ENCODE data around the gene CHSY3.

CHSY3 gene

DNA sequence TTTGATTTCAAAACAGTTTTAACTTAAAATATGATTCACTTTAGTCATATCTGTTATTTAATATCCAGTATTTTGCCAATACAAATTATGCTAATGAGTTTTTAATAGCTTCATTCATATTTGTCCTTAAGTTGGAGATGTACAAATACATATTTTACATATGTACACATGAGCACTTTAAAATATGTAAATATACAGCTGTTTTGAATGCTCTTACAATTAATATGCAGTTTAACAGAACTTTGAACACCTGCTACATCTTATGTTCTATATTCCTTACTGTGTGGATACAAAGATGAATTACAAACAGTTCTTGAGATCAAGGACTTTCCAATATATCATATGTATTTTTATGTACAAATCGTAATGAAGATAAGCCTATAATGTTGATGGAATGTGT is 74.0 kb downstream of the CHSY3 start:
- TF ChIP-seq MYC (IDR thresholded peaks at IDR 0.05; ENCODE audit: low read depth, low read length) (no peak), POLR2A (IDR thresholded peaks at IDR 0.05; ENCODE audit: extremely low read depth, insufficient read length) (no peak)
- TF ChIP-seq, protein P1, sequence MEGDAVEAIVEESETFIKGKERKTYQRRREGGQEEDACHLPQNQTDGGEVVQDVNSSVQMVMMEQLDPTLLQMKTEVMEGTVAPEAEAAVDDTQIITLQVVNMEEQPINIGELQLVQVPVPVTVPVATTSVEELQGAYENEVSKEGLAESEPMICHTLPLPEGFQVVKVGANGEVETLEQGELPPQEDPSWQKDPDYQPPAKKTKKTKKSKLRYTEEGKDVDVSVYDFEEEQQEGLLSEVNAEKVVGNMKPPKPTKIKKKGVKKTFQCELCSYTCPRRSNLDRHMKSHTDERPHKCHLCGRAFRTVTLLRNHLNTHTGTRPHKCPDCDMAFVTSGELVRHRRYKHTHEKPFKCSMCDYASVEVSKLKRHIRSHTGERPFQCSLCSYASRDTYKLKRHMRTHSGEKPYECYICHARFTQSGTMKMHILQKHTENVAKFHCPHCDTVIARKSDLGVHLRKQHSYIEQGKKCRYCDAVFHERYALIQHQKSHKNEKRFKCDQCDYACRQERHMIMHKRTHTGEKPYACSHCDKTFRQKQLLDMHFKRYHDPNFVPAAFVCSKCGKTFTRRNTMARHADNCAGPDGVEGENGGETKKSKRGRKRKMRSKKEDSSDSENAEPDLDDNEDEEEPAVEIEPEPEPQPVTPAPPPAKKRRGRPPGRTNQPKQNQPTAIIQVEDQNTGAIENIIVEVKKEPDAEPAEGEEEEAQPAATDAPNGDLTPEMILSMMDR (IDR thresholded peaks at IDR 0.05; ENCODE audit: low read depth, low read length): no peak
- TF ChIP-seq, protein P2, sequence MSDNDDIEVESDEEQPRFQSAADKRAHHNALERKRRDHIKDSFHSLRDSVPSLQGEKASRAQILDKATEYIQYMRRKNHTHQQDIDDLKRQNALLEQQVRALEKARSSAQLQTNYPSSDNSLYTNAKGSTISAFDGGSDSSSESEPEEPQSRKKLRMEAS (IDR thresholded peaks at IDR 0.05; ENCODE audit: low read depth, low read length): no peak
- no peak overlapping the region for H3K4me3 ChIP-seq (ENCODE audit: low read depth, low read length)
- no peak for DNase-seq (ENCODE audit: low read depth)

DNA sequence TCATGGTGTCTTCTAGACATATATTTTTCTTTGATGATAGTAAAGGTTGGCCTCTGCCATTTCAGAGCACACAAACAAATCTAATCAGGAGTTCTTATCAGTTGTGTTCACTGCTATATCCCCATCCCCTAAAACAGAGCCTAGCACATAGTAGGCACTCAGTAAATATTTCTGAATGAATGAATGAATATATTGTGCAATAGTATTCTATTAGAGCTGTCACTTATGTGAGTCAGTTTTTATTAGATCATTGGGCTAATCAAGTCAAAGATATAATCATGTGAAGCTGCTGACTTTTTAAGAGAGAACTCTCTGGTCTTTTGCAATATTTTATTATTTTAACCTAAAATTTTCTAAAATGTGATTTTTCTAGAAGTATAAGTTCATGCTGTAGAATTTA is 84.2 kb downstream of the CHSY3 start:
- TF ChIP-seq, protein P2 (IDR thresholded peaks at IDR 0.05; ENCODE audit: low read depth, low read length): no peak
- TF ChIP-seq, protein P1 (IDR thresholded peaks at IDR 0.05; ENCODE audit: low read depth, low read length): no peak
- TF ChIP-seq POLR2A (IDR thresholded peaks at IDR 0.05; ENCODE audit: extremely low read depth, insufficient read length): no peak
- TF ChIP-seq MYC (IDR thresholded peaks at IDR 0.05; ENCODE audit: low read depth, low read length): no peak

DNA sequence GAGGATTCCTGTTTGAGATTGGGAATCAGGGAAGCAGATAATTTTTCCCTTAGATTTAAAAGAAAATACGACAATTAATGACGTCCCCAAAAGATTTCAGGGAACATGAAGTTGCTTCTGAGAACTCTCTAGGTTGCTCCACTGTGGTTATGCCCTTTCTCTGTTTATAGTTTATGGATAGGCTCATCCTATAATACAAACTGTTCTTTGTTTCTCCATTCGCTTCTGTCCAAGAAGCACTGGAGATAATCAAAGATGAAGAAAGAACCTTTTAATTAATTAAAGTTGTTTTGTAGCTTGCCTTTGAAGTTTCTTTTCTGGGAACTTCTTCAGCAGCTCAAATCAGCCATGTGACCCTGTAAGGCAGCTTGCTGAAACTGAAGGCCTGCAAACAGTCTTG is 87.5 kb downstream of the CHSY3 start:
- H3K4me3 ChIP-seq (ENCODE audit: low read depth, low read length): no peak overlapping the region
- DNase-seq (ENCODE audit: low read depth): no peak
- TF ChIP-seq POLR2A (IDR thresholded peaks at IDR 0.05; ENCODE audit: extremely low read depth, insufficient read length): no peak
- no peak for TF ChIP-seq MYC (IDR thresholded peaks at IDR 0.05; ENCODE audit: low read depth, low read length)
- TF ChIP-seq, protein P2 (IDR thresholded peaks at IDR 0.05; ENCODE audit: low read depth, low read length): no peak
- TF ChIP-seq, protein P1 (IDR thresholded peaks at IDR 0.05; ENCODE audit: low read depth, low read length): no peak

More for the DNA sequence above, 84.2 kb downstream of the CHSY3 start:
- H3K4me3 ChIP-seq (ENCODE audit: low read depth, low read length): no peak overlapping the region
- DNase-seq (ENCODE audit: low read depth): no peak

DNA sequence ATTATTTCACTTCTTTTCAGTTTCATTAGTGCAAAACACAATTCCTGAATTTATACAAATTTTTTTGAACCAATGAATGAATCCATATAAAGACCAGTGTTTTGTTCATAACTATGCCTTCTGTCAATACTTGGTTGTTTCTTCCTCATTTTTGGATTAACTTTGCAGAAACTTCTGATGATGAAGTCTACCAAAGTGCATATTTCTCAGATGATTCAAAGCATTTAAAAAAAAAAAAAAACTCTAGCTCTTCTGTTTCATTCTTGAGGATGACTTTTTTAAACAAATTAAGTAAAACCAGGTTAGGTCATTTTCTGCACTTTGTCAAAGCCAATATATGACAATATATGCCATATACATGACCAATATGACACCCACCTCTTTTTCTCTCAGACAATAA is 92.6 kb downstream of the CHSY3 start:
- TF ChIP-seq, protein P2 (IDR thresholded peaks at IDR 0.05; ENCODE audit: low read depth, low read length): no peak
- TF ChIP-seq MYC (IDR thresholded peaks at IDR 0.05; ENCODE audit: low read depth, low read length): no peak
- TF ChIP-seq, protein P1 (IDR thresholded peaks at IDR 0.05; ENCODE audit: low read depth, low read length): no peak
- no peak for TF ChIP-seq POLR2A (IDR thresholded peaks at IDR 0.05; ENCODE audit: extremely low read depth, insufficient read length)
- H3K4me3 ChIP-seq (ENCODE audit: low read depth, low read length): no peak overlapping the region
- DNase-seq (ENCODE audit: low read depth): no peak

DNA sequence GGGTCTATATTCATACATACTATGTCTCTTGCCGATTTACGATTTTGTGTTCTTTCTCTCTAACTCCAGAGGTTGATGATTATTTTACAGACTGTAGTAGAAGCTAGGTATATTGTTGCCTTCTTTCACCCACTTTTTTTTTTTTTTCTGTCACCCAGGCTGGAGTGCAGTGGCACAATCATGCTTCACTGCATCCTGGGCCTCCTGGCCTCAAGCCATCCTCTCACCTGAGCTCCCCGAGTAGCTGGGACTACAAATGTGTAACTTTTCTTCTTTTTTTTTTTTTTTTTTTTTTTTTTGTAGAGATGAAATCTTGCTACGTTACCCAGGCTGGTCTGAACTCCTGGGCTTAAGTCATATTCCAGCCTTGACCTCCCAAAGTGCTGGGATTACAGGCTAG is 96.2 kb downstream of the CHSY3 start:
- TF ChIP-seq MYC (IDR thresholded peaks at IDR 0.05; ENCODE audit: low read depth, low read length) (no peak), POLR2A (IDR thresholded peaks at IDR 0.05; ENCODE audit: extremely low read depth, insufficient read length) (no peak)
- TF ChIP-seq, protein P1 (IDR thresholded peaks at IDR 0.05; ENCODE audit: low read depth, low read length): no peak
- TF ChIP-seq, protein P2 (IDR thresholded peaks at IDR 0.05; ENCODE audit: low read depth, low read length): no peak
- no peak overlapping the region for H3K4me3 ChIP-seq (ENCODE audit: low read depth, low read length)
- no peak for DNase-seq (ENCODE audit: low read depth)

DNA sequence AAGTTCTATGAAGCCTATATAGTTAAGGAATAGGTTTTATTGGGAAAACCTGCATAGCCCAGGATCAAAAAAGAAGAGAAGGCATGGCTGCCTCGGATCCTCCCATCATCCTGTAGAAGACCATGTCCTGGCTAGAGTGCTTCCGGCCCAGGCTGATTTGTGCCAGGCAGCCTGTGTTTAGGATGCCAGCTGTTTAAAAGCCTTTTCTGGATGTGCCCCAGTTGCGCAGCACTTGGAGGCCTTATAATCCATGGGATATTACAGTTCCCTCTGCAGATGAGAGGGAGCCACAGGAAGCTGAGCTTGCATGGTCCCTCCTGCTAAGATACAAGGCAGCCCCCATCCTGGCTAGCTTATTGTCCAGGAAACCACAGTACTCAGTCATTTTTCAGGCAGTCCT is 97.9 kb downstream of the CHSY3 start:
- H3K4me3 ChIP-seq (ENCODE audit: low read depth, low read length): no peak overlapping the region
- no peak for TF ChIP-seq POLR2A (IDR thresholded peaks at IDR 0.05; ENCODE audit: extremely low read depth, insufficient read length)
- TF ChIP-seq, protein P1 (IDR thresholded peaks at IDR 0.05; ENCODE audit: low read depth, low read length): no peak
- TF ChIP-seq, protein P2 (IDR thresholded peaks at IDR 0.05; ENCODE audit: low read depth, low read length): no peak
- no peak for TF ChIP-seq MYC (IDR thresholded peaks at IDR 0.05; ENCODE audit: low read depth, low read length)
- DNase-seq (ENCODE audit: low read depth): no peak

All from NB4 (cell line).